ENCODE results near the gene FIGN. TPM values are rescaled to one million over a fixed set of nuclear protein-coding genes. Genes with fewer than 3 reads are reported as not detected.

FIGN gene
- total and polyA plus RNA-seq, 12 donors = 2.1 to 17.0 (median 11.9) TPM

DNA sequence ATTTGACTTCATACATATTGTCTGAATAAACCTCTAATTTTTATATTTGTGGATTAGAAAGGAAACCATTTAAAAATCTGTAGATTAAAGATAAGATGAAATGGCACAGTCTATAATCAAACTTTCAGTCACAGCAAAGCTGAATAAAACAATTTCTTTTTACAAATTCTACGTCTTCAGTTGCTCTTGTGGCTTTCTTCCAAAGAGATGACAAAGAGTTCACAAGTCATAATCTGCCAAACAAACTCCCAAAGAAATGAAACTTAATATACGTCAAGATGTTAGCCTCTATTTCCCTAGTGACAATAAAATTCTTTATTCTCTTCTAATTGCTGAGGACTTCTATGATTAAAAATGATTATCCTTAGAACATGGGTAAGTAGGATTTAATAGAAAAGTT is 66.3 kb downstream of the FIGN start:
- 47 to 49% methylated on average over 2 of the region's 2 CpGs for WGBS, 2 donors
- no peak for ATAC-seq
- Histone ChIP-seq H3K27ac (no peak overlapping the region), H3K27me3 (no peaks in the 10 kb centered on the region), H3K4me3 (no peak overlapping the region), H3K9me3 (no peaks in the 10 kb centered on the region), H3K4me1 (peaks cover 2 to 50% (median 27%) of the 10 kb centered on the region in 9 donors), H3K36me3 (no peaks in the 10 kb centered on the region)
- TF ChIP-seq, protein P1, sequence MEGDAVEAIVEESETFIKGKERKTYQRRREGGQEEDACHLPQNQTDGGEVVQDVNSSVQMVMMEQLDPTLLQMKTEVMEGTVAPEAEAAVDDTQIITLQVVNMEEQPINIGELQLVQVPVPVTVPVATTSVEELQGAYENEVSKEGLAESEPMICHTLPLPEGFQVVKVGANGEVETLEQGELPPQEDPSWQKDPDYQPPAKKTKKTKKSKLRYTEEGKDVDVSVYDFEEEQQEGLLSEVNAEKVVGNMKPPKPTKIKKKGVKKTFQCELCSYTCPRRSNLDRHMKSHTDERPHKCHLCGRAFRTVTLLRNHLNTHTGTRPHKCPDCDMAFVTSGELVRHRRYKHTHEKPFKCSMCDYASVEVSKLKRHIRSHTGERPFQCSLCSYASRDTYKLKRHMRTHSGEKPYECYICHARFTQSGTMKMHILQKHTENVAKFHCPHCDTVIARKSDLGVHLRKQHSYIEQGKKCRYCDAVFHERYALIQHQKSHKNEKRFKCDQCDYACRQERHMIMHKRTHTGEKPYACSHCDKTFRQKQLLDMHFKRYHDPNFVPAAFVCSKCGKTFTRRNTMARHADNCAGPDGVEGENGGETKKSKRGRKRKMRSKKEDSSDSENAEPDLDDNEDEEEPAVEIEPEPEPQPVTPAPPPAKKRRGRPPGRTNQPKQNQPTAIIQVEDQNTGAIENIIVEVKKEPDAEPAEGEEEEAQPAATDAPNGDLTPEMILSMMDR (IDR thresholded peaks at IDR 0.05) = no peak
- intact Hi-C loops (cut with DNase I) = no loop called here
- DNase-seq = no peak

DNA sequence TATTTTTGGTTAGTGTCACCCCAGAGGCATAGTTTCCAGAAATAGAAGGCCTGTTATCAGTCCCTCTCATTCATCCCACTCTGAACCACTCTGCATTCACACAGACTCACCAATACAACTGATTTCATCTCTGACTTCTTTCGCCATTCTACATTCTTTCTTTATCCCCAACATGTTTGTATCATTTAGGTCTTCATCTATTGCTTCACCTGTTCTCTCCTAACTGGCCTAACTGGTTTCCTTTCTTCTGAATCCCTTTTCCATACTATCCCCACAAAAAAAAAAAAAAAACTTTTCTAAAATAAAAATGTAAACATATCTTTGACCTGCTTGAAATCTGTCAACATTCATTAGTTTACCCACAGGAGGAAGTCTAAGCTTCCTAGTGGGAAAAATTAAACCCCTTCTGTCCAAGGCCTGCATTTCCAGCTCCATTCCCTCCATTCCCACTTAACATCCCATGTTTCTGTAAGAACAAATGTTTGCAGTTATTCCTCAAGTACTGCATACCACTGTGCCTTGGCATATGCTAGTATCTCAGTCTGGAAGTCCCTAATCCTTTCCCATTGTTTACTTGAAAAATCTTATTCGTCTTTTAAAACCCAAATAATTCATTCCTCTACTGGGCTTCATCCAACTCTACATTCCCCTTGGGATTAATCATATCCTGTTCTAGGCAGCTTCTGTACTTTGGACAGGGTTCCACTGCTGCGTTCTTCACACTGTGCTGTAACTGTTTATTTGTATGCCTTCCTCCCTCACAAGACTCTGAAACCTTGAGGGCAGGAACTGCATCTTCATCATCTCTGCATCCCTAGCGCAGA is 68.5 kb downstream of the FIGN start:
- H3K9me3 ChIP-seq = no peaks in the 10 kb centered on the region
- peak overlapping the region; percentile 56 to 83 (median 69) for H3K27ac ChIP-seq
- 29 to 33% methylated on average over 4 of the region's 4 CpGs for WGBS, 2 donors
- H3K4me3 ChIP-seq = no peak overlapping the region
- TF ChIP-seq, protein P1 (IDR thresholded peaks at IDR 0.05) = no peak
- H3K4me1 ChIP-seq = peaks cover 2 to 51% (median 27%) of the 10 kb centered on the region in 9 donors
- intact Hi-C loops (cut with DNase I) = no loop called here
- H3K27me3 ChIP-seq = no peaks in the 10 kb centered on the region
- H3K36me3 ChIP-seq = no peaks in the 10 kb centered on the region
- DNase-seq (peak in 1 of 2 donors; percentile 45), ATAC-seq (peak; percentile 77 to 96 (median 91))

- Histone ChIP-seq H3K9me3 (no peaks in the 10 kb centered on the region), H3K27me3 (no peaks in the 10 kb centered on the region), H3K36me3 (no peaks in the 10 kb centered on the region), H3K4me3 (no peak overlapping the region), H3K4me1 (peaks cover 2 to 47% (median 28%) of the 10 kb centered on the region in 9 donors), H3K27ac (peak overlapping the region in 9 of 10 donors; percentile 21 to 83 (median 76))
- TF ChIP-seq, protein P1 (IDR thresholded peaks at IDR 0.05) = no peak
- no peak for DNase-seq
- no peak for ATAC-seq
- intact Hi-C loops (cut with DNase I) = no loop called here
Observed at GRCh38 chr2:163665817-163666216, 70.0 kb downstream of the FIGN start.

DNA sequence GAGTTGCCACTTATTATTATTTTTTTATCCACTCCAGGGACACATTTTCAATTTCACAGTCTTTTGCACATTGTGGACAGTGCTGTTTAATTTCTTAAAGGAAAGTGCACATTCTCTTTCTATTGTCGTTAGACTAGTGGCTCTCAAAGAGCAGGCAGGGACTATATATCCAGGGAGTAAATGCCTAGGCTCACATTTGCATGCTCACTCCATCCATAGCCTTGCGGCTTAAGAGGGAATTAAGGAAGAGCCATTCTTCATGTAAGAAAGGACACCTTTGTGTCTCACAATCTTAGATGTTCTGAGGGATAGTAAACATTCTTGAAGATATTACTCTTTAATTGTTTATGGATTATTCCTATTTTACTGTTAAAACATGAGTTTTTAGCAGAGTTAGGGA is 70.8 kb downstream of the FIGN start:
- H3K4me1 ChIP-seq = peaks cover 2 to 39% (median 28%) of the 10 kb centered on the region in 9 donors
- WGBS, 2 donors = 79 to 80% methylated on average over 2 of the region's 2 CpGs

More for the DNA sequence above, 70.8 kb downstream of the FIGN start:
- intact Hi-C loops (cut with DNase I) = no loop called here
- DNase-seq (no peak), ATAC-seq (no peak)
- no peaks in the 10 kb centered on the region for H3K36me3 ChIP-seq
- no peaks in the 10 kb centered on the region for H3K9me3 ChIP-seq
- TF ChIP-seq, protein P1 (IDR thresholded peaks at IDR 0.05) = no peak
- H3K27ac ChIP-seq = peak overlapping the region in 2 of 10 donors; percentile 3 to 81
- no peaks in the 10 kb centered on the region for H3K27me3 ChIP-seq
- no peak overlapping the region for H3K4me3 ChIP-seq

All from heart right ventricle (tissue), 16 donors.